HG02571 (cell line): ENCODE results near the gene CFAP57.
"Not testable (repeated sequence)": the region's sequence is repeated elsewhere in the genome, so short reads cannot be mapped to it uniquely, and the experiment has no call there.

Experiments
- ATAC-seq: cut with Tn5 transposase; IDR thresholded peaks from one replicate; pipeline ENCODE4 v1.9.1; 2021; ENCODE audit warnings: mild to moderate bottlenecking, moderate library complexity; ENCODE audit not compliant: unreplicated experiment

The CFAP57 gene

GRCh38 chr1:43171876-43172526, at the start of gene CFAP57, which contains the start of gene EBNA1BP2:
Gene CFAP57 (plus strand): TSS chr1:43172330. CDS start chr1:43172754, 424 bp downstream.
Gene EBNA1BP2 (minus strand): TSS chr1:43172290. CDS start chr1:43172118, 172 bp downstream.
- ATAC-seq: peak; percentile 91

- no peak for ATAC-seq
These were observed 49.1 kb upstream of the CFAP57 start for GRCh38 chr1:43123031-43123430.

- ATAC-seq: no peak
These were observed 43.3 kb upstream of the CFAP57 start for GRCh38 chr1:43128816-43129215.

GRCh38 chr1:43129426-43129825, 42.7 kb upstream of the CFAP57 start:
- no peak for ATAC-seq

- no peak for ATAC-seq
These were observed 38.1 kb upstream of the CFAP57 start for GRCh38 chr1:43134068-43134467.

GRCh38 chr1:43134640-43135039, 37.5 kb upstream of the CFAP57 start:
- ATAC-seq: no peak

- ATAC-seq: no peak
These were observed 36.0 kb upstream of the CFAP57 start for GRCh38 chr1:43135857-43136781.

- no peak for ATAC-seq
These were observed 34.6 kb upstream of the CFAP57 start for GRCh38 chr1:43137445-43138052.

GRCh38 chr1:43139295-43139694, 32.8 kb upstream of the CFAP57 start:
- not testable (repeated sequence) for ATAC-seq

GRCh38 chr1:43140010-43140409, 32.1 kb upstream of the CFAP57 start:
- no peak for ATAC-seq

GRCh38 chr1:43140583-43140982, 31.5 kb upstream of the CFAP57 start:
- no peak for ATAC-seq

GRCh38 chr1:43143441-43143888, 28.7 kb upstream of the CFAP57 start:
- ATAC-seq: no peak

GRCh38 chr1:43144237-43144636, 27.9 kb upstream of the CFAP57 start:
- ATAC-seq: no peak

GRCh38 chr1:43147625-43148327, 24.4 kb upstream of the CFAP57 start:
- ATAC-seq: no peak

GRCh38 chr1:43149889-43150288, 22.2 kb upstream of the CFAP57 start:
- no peak for ATAC-seq

- ATAC-seq: no peak
These were observed 19.3 kb upstream of the CFAP57 start for GRCh38 chr1:43152866-43153265.

- no peak for ATAC-seq
These were observed 18.7 kb upstream of the CFAP57 start for GRCh38 chr1:43153443-43153842.

GRCh38 chr1:43156026-43156425, 16.1 kb upstream of the CFAP57 start:
- ATAC-seq: no peak

- no peak for ATAC-seq
These were observed 7.0 kb upstream of the CFAP57 start for GRCh38 chr1:43165162-43165561.

GRCh38 chr1:43165765-43166164, 6.4 kb upstream of the CFAP57 start:
- ATAC-seq: no peak
